Naive B cell (primary cell): ENCODE data around the gene TMEM41B. TPM values are rescaled to one million over a fixed set of nuclear protein-coding genes. Genes with fewer than 3 reads are reported as not detected.
A peak's percentile ranks its signal among the peaks of the same experiment; 100 is the strongest.
"Not testable (repeated sequence)": the region's sequence is repeated elsewhere in the genome, so short reads cannot be mapped to it uniquely, and the experiment has no call there.

Experiments
- ATAC-seq, 2 donors: fragments of 150-1000 bp; cut with Tn5 transposase; 2 replicates each; pipeline ENCODE4 v1.10.0; 2021; ENCODE audit warnings: low read depth in 2 of 2, mild to moderate bottlenecking in 2 of 2, moderate library complexity in 2 of 2
- DNase-seq: peaks from one replicate; pipeline ENCODE4 v3.0.0; 2022
- H3K27ac Mint-ChIP-seq, 6 donors: one replicate each; pipeline ENCODE4 v1.8.0; 2020 to 2022; ENCODE audit warnings: mild to moderate bottlenecking in 6 of 6, mixed read lengths in 6 of 6, moderate library complexity in 5 of 6, inconsistent platforms in 2 of 6
- H3K27me3 Mint-ChIP-seq, 3 donors: one replicate each; pipeline ENCODE4 v1.8.0; 2021 to 2022; ENCODE audit warnings: mixed read lengths in 3 of 3, mild to moderate bottlenecking in 1 of 3
- H3K36me3 Mint-ChIP-seq, 2 donors: one replicate each; pipeline ENCODE4 v1.8.0; 2020 to 2022; ENCODE audit warnings: mixed read lengths in 2 of 2, inconsistent platforms in 1 of 2, mild to moderate bottlenecking in 1 of 2
- H3K4me1 Mint-ChIP-seq, 3 donors: one replicate each; pipeline ENCODE4 v1.8.0; 2020 to 2022; ENCODE audit warnings: mixed read lengths in 3 of 3, inconsistent platforms in 1 of 3, mild to moderate bottlenecking in 1 of 3, moderate library complexity in 1 of 3
- H3K4me3 Mint-ChIP-seq, 8 donors: one replicate each; pipeline ENCODE4 v1.8.0; 2020 to 2022; ENCODE audit warnings: mild to moderate bottlenecking in 8 of 8, mixed read lengths in 8 of 8, moderate library complexity in 8 of 8, inconsistent platforms in 2 of 8
- H3K9me3 Mint-ChIP-seq, 7 donors: one replicate each; pipeline ENCODE4 v1.8.0; 2020 to 2022; ENCODE audit warnings: mixed read lengths in 7 of 7, mild to moderate bottlenecking in 5 of 7, inconsistent platforms in 2 of 7, moderate library complexity in 1 of 7
- polyA plus RNA-seq, 6 donors: library from polyadenylated mRNA; unstranded; fragments of 300-500 nt; fragmentation: Illumina TruSeq; gene quantifications; one replicate each; pipeline ENCODE4 v1.2.3, GENCODE V29; 2021; ENCODE audit warnings: low read depth in 6 of 6

The TMEM41B gene
- polyA plus RNA-seq, 6 donors from 2014 or later: 5.2 to 10.4 (median 6.0) TPM

GRCh38 chr11:9263840-9264315 is 50.5 kb downstream of the TMEM41B start:
- Mint-ChIP-seq H3K9me3 (no peaks in the 10 kb centered on the region), H3K4me1 (peaks cover 29 to 44% (median 44%) of the 10 kb centered on the region in 3 donors), H3K27ac (peak overlapping the region; percentile 79 to 98 (median 97)), H3K36me3 (no peaks in the 10 kb centered on the region), H3K4me3 (peak overlapping the region; percentile 92 to 99 (median 96)), H3K27me3 (no peaks in the 10 kb centered on the region)
- DNase-seq (peak; percentile 57), ATAC-seq (peak; percentile 68 to 71)

DNA sequence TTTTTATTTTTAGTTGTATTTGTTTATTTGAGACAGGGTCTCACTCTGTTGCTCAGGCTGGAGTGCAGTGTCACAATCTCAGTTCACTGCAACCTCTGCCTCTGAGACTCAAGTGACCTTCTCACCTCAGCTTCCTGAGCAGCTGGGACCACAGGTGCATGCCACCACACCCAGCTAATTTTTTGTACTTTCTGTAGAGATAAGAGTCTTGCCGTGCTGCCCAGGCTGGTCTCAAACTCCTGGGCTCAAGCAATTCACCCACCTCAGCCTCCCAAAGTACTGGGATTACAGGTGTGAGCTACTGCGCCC is 53.6 kb downstream of the TMEM41B start:
- ATAC-seq: peak; percentile 9 to 20
- Mint-ChIP-seq H3K4me1 (peaks cover 26 to 40% (median 40%) of the 10 kb centered on the region in 3 donors), H3K27ac (peak overlapping the region in 3 of 6 donors; percentile 60 to 93 (median 75)), H3K4me3 (peak overlapping the region in 5 of 8 donors; percentile 7 to 76 (median 33))
- DNase-seq, H3K36me3 Mint-ChIP-seq, H3K27me3 Mint-ChIP-seq, H3K9me3 Mint-ChIP-seq: not testable (repeated sequence)

DNA sequence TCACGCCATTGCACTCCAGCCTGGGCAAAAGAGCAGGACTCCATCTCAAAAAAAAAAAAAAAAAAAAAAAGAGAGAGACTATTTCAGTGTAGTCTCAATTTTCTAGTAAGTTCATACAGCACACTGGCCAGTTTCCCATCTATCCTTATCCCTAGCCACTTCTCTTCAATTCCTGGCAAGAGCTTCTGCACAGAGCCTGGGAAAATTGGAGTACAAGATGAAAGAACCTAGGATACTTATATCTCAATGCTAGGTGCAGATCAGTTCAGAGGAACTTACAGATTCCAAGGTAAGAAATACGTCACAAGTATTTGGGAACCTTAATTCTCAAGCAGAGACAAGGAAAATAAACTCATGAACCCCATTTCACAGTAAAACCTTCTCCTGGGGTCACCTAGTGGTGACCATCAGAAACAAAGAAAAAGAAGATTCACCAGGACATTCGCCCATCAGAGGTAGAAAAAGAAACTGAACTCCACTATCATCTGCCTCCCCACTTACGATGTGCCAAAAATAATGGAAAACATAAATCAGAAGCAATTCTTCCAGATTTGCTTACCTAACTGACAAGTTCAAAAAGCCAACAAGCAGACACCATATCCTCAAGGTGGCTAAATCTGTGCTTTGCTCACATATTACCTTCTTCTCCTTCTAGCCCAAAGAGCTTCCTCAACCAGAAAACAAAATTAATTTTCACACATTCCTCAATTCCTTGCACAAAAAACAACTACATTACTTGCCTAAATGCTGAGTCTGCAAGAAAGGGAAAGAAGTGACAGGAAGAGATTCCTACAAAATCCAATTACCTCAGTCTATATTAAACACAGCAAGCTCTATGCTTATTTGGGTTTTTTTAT is 54.2 kb downstream of the TMEM41B start:
- Mint-ChIP-seq H3K4me3 (peak overlapping the region in 4 of 8 donors; percentile 7 to 76 (median 22)), H3K36me3 (no peaks in the 10 kb centered on the region), H3K27me3 (no peaks in the 10 kb centered on the region), H3K27ac (no peak overlapping the region), H3K4me1 (peaks cover 24 to 38% (median 37%) of the 10 kb centered on the region in 3 donors), H3K9me3 (peaks cover 0 to 3% (median 0%) of the 10 kb centered on the region in 7 donors)
- ATAC-seq: no peak
- no peak for DNase-seq

DNA sequence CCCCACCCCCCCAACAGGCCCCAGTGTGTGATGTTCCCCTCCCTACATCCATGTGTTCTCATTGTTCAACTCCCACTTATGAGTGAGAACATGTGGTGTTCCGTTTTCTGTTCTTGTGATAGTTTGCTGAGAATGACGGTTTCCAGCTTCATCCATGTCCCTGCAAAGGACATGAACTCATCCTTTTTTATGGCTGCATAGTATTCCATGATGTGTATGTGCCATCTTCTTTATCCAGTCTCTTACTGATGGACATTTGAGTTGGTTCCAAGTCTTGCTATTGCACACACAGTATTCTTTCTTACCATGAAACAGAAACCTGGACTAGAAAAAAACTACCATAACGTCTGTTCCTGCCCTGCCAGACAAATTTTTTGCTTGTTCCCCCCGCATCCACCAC is 56.1 kb downstream of the TMEM41B start:
- not testable (repeated sequence) for H3K27me3 Mint-ChIP-seq, ATAC-seq, H3K36me3 Mint-ChIP-seq, DNase-seq, H3K9me3 Mint-ChIP-seq, H3K4me3 Mint-ChIP-seq
- peak overlapping the region in 1 of 6 donors; percentile 44 for H3K27ac Mint-ChIP-seq
- H3K4me1 Mint-ChIP-seq: peaks cover 24 to 28% (median 28%) of the 10 kb centered on the region in 3 donors

- Mint-ChIP-seq H3K27me3 (no peaks in the 10 kb centered on the region), H3K27ac (peak overlapping the region in 2 of 6 donors; percentile 8 to 21), H3K4me1 (peaks cover 9 to 24% (median 24%) of the 10 kb centered on the region in 3 donors), H3K4me3 (no peak overlapping the region), H3K36me3 (peaks cover 0 to 5% of the 10 kb centered on the region in 2 donors), H3K9me3 (peaks cover 0 to 3% (median 0%) of the 10 kb centered on the region in 7 donors)
- ATAC-seq (no peak), DNase-seq (no peak)
Observed at GRCh38 chr11:9254416-9254815, 60.0 kb downstream of the TMEM41B start.

DNA sequence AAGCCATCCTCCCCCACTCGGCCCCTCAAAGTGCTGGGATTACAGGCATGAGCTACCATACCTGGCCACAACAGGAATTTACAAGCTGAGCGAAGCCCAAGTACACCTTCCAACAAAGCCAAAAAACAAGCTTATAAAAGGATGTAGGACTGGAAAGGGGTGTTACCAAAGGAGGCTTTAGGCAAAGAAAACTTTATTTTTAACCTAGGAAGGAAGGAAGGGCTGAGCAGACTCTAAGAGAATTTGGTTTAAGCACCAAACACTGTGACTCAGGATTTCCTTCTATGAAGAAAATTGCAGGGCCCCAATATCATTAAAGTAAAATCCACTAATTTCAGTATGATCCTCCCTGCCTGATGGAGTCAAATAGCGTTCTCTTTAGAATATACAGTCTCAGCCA is 61.3 kb downstream of the TMEM41B start:
- Mint-ChIP-seq H3K4me1 (peaks cover 9 to 24% (median 24%) of the 10 kb centered on the region in 3 donors), H3K4me3 (no peak overlapping the region), H3K36me3 (peaks cover 0 to 5% of the 10 kb centered on the region in 2 donors), H3K27ac (no peak overlapping the region), H3K9me3 (no peaks in the 10 kb centered on the region), H3K27me3 (no peaks in the 10 kb centered on the region)
- no peak for ATAC-seq
- DNase-seq: no peak

- Mint-ChIP-seq H3K4me3 (no peak overlapping the region), H3K27ac (no peak overlapping the region), H3K9me3 (no peaks in the 10 kb centered on the region), H3K27me3 (no peaks in the 10 kb centered on the region), H3K4me1 (peaks cover 13 to 39% (median 31%) of the 10 kb centered on the region in 3 donors), H3K36me3 (peaks cover 0 to 5% of the 10 kb centered on the region in 2 donors)
- no peak for DNase-seq
- ATAC-seq: no peak
Observed at GRCh38 chr11:9251311-9251710, 63.1 kb downstream of the TMEM41B start.

GRCh38 chr11:9250139-9250582 is 64.2 kb downstream of the TMEM41B start:
- Mint-ChIP-seq H3K4me1 (peaks cover 13 to 44% (median 34%) of the 10 kb centered on the region in 3 donors), H3K4me3 (peak overlapping the region in 3 of 8 donors; percentile 3 to 66 (median 33)), H3K9me3 (no peaks in the 10 kb centered on the region), H3K36me3 (peaks cover 0 to 5% of the 10 kb centered on the region in 2 donors), H3K27me3 (no peaks in the 10 kb centered on the region), H3K27ac (peak overlapping the region in 3 of 6 donors; percentile 51 to 75 (median 63))
- no peak for DNase-seq
- no peak for ATAC-seq

DNA sequence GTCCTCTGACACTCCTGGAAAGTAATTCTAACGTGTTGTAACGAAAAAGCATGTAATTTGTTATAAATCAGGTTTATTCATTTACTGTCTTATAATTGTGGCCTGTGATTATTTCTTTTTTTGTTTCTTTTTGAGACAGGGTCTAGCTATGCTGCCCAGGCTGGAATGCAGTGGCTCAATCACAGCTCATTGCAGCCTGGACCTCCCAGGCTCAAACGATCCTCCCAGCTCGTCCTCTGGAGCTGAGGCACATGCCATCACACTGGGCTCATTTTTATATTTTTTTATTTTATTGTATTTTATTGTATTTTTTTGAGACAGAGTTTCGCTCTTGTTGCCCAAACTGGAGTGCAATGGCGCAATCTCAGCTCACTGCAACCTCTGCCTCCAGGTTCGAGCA is 65.1 kb downstream of the TMEM41B start:
- Mint-ChIP-seq H3K36me3 (peaks cover 0 to 5% of the 10 kb centered on the region in 2 donors), H3K27ac (no peak overlapping the region), H3K4me1 (peaks cover 13 to 44% (median 34%) of the 10 kb centered on the region in 3 donors), H3K4me3 (no peak overlapping the region), H3K9me3 (no peaks in the 10 kb centered on the region), H3K27me3 (no peaks in the 10 kb centered on the region)
- DNase-seq (no peak), ATAC-seq (no peak)

DNA sequence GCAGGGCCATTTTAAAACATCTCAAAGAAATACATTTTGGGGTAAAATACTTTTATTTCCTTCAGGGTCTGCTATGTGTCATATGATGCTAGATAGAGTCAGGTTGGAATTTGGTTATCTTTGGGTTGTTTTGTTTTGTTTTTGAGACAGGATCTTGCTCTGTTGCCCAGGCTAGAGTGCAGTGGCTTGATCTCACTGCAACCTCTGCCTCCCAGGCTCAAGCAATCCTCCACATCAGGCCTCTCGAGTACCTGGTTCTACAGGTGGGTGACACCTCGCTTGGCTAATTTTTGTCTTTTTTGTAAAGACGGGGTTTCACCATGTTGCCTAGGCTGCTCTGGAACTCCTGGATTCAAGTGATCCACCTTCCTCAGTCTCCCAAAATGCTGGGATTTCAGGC is 66.5 kb downstream of the TMEM41B start:
- Mint-ChIP-seq H3K4me3 (no peak overlapping the region), H3K27me3 (no peaks in the 10 kb centered on the region), H3K4me1 (peaks cover 11 to 42% (median 36%) of the 10 kb centered on the region in 3 donors), H3K9me3 (no peaks in the 10 kb centered on the region), H3K36me3 (peaks cover 0 to 5% of the 10 kb centered on the region in 2 donors), H3K27ac (no peak overlapping the region)
- ATAC-seq: no peak
- DNase-seq: no peak

- H3K9me3 Mint-ChIP-seq, H3K27me3 Mint-ChIP-seq, DNase-seq, H3K4me3 Mint-ChIP-seq, ATAC-seq, H3K27ac Mint-ChIP-seq, H3K36me3 Mint-ChIP-seq: not testable (repeated sequence)
- H3K4me1 Mint-ChIP-seq: peaks cover 14 to 29% (median 21%) of the 10 kb centered on the region in 3 donors
Observed at GRCh38 chr11:9236242-9236641, 78.2 kb downstream of the TMEM41B start.

GRCh38 chr11:9232482-9232881 is 81.9 kb downstream of the TMEM41B start:
- peaks cover 23 to 43% (median 30%) of the 10 kb centered on the region in 3 donors for H3K4me1 Mint-ChIP-seq
- no peaks in the 10 kb centered on the region for H3K27me3 Mint-ChIP-seq
- DNase-seq (no peak), ATAC-seq (no peak)
- H3K9me3 Mint-ChIP-seq: peaks cover 0 to 5% (median 0%) of the 10 kb centered on the region in 7 donors
- H3K27ac Mint-ChIP-seq: no peak overlapping the region
- no peaks in the 10 kb centered on the region for H3K36me3 Mint-ChIP-seq
- no peak overlapping the region for H3K4me3 Mint-ChIP-seq

DNA sequence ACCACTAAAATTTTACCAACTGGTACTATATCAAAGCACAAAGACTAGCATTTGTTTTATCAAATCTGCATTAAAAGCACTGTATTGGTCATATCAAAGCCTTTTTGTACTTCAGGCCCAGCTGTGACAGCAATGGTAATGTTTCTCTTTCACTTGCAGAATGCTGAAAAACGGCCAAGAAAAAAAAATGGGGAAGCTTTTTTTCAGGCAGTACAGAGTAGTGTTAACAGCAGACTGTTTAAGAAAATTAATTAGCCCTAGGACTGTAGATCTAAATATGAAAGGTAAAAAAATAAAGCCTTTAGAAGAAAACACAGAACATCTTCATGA is 82.6 kb downstream of the TMEM41B start:
- H3K9me3 Mint-ChIP-seq: peaks cover 0 to 5% (median 0%) of the 10 kb centered on the region in 7 donors
- peaks cover 23 to 43% (median 30%) of the 10 kb centered on the region in 3 donors for H3K4me1 Mint-ChIP-seq

More for the DNA sequence above, 82.6 kb downstream of the TMEM41B start:
- Mint-ChIP-seq H3K4me3 (peak overlapping the region; percentile 74 to 94 (median 90)), H3K27me3 (no peaks in the 10 kb centered on the region), H3K36me3 (no peaks in the 10 kb centered on the region), H3K27ac (peak overlapping the region; percentile 1 to 91 (median 88))
- DNase-seq: peak; percentile 56
- ATAC-seq: peak; percentile 94 to 96
